ENCODE results near the gene TGM3.

TGM3 gene

DNA sequence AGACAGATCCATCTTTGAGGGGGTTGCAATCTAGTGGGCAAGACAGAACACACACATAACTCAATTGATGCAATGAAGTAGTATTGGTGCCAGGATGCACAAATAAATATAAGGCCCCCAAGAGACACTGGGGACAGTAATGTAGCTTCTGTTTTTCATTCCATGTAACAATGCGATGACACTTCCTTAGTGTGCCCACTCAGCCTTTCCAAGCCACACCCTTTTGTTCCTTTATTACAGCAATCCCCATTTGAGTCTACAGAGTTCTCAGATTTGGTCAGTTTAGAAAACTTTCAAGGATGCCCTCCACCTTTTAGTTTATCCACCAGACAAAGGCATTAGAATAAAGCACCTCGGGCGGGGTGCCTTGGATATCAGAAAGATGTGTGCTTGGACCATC lies 15.5 kb downstream of the TGM3 start:
- DNase-seq = no peak

- no peak for DNase-seq
These were observed 17.1 kb downstream of the TGM3 start for GRCh38 chr20:2312876-2313275.

DNA sequence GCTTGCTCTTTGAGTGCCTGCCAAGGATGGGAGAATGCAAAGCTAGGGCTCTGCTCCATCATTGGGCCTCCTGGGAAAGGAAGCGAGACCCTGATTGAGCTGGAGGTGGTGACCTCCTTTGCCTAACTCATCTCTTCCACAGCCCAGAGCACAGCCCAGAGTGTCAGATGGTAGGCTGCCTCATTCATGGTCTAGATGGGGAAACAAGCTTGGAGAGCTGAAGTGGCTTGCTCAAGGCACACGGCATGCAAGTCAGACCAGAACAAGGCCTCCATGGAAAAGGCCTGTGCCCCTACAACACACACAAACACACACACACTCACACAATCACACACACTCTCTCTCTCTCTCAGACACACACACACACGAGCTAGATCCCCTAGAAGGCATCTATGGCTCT lies 17.5 kb downstream of the TGM3 start:
- no peak for DNase-seq

- DNase-seq = peak; percentile 57
These were observed 19.1 kb downstream of the TGM3 start for GRCh38 chr20:2314759-2315439.

DNA sequence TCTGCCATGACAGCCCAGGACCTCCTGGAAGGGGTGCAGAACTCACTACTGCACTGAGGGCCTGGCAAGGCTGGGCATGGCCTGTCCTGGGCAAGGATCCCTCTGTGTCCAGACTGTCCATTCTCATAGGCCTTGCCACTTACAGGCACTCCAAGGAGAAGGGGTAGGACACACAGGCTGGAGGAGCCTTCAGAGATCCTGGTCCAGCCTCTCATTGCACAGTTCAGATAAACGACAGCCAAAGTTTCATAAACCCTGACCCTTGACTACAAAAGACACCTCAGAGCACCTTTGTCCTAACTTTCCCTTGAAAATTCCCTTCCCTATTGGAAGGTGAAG lies 19.6 kb downstream of the TGM3 start:
- no peak for DNase-seq

GRCh38 chr20:2316847-2317495 lies 21.2 kb downstream of the TGM3 start:
- DNase-seq = no peak

DNA sequence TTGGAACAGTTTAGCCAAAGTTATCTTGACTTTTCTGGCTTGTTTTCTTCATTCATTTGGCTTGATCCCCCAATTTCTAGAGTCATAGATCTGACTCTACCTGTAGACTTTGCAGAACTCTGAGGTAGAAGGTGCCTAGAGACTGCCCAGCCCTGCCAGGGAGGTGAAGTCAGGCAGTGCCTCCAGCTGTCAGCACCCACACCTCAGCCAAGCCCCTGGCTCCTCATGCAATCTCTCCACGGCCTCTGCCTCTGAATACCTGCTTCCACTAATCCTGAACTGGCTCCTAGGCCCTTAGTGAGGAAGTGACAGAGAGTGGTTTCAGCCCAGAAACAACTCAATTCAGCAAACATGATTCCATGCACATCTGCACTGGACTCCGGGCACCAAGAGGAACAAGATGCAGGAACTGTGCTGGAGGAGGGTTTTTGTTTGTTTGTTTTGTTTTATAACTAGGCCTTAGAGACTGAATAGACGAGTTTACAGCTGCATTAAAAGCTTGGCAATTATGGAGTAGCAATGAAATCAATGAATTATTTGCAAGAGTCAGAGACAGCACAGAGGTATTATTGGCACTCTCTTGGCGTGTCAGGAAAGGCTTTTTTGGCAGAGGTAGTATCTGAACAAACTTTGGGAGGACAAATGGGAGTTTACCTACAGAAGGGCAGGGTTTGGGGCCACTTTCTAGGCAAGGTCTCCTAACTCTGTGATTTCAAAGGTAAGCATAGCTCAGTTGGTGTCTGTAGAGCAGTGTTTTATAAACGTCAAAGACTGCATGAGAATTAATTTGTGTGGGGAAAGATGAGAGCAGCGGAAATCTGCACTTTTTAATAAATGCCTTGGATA lies 25.2 kb downstream of the TGM3 start:
- no peak for DNase-seq

- no peak for DNase-seq
These were observed 27.2 kb downstream of the TGM3 start for GRCh38 chr20:2323051-2323450.

DNA sequence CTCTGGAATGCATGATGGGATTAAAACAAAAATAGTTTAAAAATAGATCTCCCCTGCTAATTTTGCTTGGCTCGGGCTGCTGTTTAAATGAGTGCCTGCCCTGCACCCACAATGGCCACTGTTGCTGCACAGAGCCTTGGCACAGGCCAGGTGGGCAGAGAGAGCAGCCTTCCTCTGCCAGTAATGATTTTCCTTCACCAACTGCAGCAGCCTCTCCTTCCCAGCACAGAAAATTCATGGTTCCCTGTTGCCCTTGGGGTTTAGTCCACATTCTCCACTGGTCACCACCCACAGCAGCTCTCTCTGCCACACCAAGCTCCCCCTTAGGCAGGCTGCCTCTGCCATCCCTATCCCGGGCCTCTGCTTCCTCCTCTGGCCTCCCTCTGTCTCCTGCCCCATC lies 30.2 kb downstream of the TGM3 start:
- no peak for DNase-seq

DNA sequence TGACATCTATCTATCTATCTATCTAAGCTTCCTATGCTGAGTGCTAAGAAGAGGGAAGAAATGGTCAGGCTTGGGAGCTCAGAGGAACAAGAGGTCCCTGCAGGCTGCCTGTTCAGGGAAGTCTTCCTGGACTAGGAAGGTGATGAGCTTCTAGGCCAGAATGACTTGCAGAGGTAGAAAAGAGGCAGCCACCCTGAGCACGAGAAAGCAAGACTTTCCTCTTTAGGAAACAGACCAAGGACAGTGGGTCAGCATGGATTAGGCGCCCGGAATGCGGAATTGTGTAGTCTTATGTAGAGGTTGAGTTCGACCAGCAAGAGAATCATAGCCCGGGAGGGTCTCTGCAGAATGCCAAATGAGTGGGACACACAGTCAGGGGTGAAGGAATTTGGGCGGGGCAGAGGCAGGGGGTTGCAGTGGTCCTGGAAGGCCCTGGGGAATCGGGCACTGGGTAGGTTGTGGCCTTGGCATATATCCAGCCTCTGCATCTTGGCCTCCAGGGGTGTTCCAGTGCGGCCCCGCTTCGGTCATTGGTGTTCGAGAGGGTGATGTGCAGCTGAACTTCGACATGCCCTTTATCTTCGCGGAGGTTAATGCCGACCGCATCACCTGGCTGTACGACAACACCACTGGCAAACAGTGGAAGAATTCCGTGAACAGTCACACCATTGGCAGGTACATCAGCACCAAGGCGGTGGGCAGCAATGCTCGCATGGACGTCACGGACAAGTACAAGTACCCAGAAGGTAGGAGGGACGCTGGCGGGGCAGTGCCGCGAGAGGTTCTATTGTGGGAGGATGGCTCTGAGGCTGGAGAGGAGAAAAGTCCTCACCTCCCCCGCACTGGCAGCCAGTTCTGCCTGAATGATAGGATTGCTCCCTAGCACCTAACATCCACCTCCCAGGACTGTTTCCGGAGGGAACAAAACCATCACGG lies 32.1 kb downstream of the TGM3 start:
- no peak for DNase-seq

GRCh38 chr20:2329286-2329685 lies 33.5 kb downstream of the TGM3 start:
- DNase-seq = no peak

- no peak for DNase-seq
These were observed 34.4 kb downstream of the TGM3 start for GRCh38 chr20:2330090-2330695.

DNA sequence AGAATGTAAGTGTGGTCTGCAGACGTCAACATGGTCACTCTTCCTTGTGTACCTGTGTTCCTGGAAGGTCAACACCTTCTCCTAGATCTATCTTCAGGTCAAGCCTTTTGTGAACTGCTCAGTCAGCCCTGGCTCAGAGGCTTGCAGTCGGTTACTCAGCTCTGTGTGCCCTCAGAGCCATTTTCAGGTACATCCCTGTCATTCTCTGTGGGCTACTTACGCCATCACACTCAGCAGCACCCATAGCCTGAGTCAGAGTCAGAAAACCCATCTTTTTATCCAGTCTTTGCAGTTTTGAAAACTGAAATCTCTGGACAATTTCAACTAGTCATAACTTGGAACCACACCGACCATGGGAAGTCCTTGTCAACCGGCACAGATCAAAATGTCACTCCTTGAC lies 35.3 kb downstream of the TGM3 start:
- no peak for DNase-seq

DNA sequence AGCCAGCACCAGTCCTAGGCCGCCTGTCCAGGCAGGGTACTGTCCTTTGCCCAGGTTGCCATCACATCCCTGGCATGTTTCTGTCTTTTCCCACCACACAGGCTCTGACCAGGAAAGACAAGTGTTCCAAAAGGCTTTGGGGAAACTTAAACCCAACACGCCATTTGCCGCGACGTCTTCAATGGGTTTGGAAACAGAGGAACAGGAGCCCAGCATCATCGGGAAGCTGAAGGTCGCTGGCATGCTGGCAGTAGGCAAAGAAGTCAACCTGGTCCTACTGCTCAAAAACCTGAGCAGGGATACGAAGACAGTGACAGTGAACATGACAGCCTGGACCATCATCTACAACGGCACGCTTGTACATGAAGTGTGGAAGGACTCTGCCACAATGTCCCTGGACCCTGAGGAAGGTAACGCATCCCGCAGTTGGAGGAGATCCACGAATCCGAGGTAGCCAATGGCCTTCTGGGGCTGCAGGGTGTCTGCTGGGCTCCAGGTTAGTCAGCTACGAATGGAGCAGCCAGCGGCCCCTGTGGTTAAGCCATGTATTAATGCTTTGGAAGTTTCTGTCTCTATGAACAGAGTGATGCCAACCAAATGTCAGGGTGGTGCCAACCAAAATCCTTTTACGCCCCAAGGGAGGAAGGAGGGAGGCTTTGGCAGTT lies 36.2 kb downstream of the TGM3 start:
- DNase-seq = no peak

GRCh38 chr20:2332711-2333110 lies 36.9 kb downstream of the TGM3 start:
- DNase-seq = no peak

DNA sequence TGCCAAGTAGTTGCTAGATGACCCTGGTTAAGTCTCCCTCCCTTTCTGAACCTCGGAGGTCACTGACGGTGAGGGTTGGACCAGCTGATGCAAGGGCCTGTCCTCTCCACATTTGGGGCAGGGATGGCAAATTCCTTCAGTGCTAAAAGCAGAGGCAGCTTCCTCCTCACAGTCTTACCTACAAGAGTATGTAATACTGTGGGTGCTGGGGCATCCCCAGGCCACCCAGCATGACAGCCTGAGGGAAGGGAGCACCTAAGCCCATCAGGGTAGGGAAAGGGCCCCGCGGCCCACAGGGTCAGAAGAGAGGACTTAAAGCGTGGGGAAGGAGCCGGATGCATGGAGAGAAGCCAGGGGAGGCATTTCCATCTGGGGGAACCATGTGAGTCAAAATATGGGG lies 38.0 kb downstream of the TGM3 start:
- no peak for DNase-seq

GRCh38 chr20:2335096-2335870 lies 39.5 kb downstream of the TGM3 start:
- no peak for DNase-seq

GRCh38 chr20:2336471-2336870 lies 40.7 kb downstream of the TGM3 start:
- DNase-seq = no peak

DNA sequence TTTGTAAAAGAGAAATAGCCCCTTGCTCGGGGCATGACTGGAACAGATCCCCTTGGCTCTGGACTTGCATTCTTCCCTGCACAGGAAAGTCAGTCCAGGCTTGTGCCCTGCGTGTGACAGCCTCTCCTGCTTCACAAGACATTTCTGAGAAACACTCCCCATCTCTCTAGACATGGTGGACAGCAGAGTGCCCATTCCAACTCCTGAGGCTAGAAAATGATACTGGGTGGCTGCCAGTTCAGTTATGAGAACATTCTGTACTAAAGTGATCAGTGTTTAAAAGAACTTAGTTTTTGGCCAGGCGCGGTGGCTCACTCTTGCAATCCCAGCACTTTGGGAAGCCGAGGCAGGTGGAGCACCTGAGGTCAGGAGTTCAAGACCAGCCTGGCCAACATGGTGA lies 41.3 kb downstream of the TGM3 start:
- DNase-seq = no peak

DNA sequence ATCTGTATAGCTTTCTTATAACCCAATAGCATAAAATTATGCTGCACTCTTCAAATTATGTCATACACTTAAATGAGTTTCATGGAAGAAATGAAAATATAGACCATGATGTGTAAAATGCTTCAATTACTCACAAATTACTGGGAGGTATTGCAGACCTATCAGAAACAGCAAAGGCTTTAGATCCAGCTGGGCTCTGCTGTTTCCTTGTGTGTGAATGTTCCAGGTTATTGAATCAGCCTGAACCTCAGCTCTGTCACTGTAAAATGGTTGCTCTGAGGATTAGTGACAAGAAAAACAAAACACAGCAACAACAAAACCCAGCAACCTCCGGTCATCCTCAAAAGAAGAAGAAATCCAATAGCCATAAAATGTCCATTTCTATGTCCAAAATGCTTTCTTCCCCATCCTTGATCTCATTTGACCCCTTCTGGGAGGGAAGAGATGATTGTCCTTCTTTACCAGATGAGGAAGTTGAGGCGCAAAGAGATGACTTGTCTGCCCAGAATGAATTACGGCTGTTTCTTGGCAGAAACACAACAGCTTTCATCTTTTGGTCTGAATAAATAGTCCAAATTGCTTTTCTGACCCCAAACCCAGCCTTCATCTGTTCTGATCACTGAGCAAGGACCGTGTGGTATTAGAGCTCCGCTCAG lies 42.7 kb downstream of the TGM3 start:
- DNase-seq = no peak

- no peak for DNase-seq
These were observed 44.3 kb downstream of the TGM3 start for GRCh38 chr20:2340136-2340535.
